ENCODE data around the gene AOC3. TPM values are rescaled to one million over a fixed set of nuclear protein-coding genes. Genes with fewer than 3 reads are reported as not detected.
"Not testable (repeated sequence)": the region's sequence is repeated elsewhere in the genome, so short reads cannot be mapped to it uniquely, and the experiment has no call there.

Gene AOC3
- polyA plus RNA-seq, 1 of the 3 experiments (the other 2 are of a cell fraction) = 0.03 TPM

GRCh38 chr17:42849451-42850181 lies 1.4 kb upstream of the AOC3 start:
- ChIA-PET CTCF (interaction anchor here (0.5 to 2.4 kb wide), 4 partner anchors 26 to 443 kb away, joined by 3 to 7 read pairs (median 3); partner anchors contain the start of gene BECN1), POLR2A (no interaction called here)
- Histone ChIP-seq H3K4me3 (ENCODE audit: low read depth in 2 of 2, low read length in 1 of 2) (no peak overlapping the region), H3K4me1 (ENCODE audit: control insufficient read depth in 1 of 2, insufficient read depth in 2 of 2, low read depth in 1 of 2, low read length in 1 of 2) (peaks cover 0 to 4% of the 10 kb centered on the region in 2 experiments; a peak in 1 of 4 replicates), H3K36me3 (replicated peaks in 1 of 2; ENCODE audit: control insufficient read depth in 1 of 2, insufficient read depth in 2 of 2, low read length in 1 of 2) (peaks cover 0 to 13% of the 10 kb centered on the region in 2 experiments), H3K79me2 (ENCODE audit: insufficient read depth) (no peaks in the 10 kb centered on the region), H3K27ac (ENCODE audit: low read depth in 2 of 2, low read length in 1 of 2) (no peak overlapping the region), H3K4me2 (no peak overlapping the region), H3F3A (replicated peaks; ENCODE audit: insufficient read depth) (no peaks in the 10 kb centered on the region), H3K9me2 (no peaks in the 10 kb centered on the region), H4K20me1 (ENCODE audit: insufficient read depth) (no peaks in the 10 kb centered on the region), H3K9me3 (no peaks in the 10 kb centered on the region), H3K9ac (no peak overlapping the region), H3K27me3 (ENCODE audit: insufficient read depth) (no peaks in the 10 kb centered on the region), H2AFZ (ENCODE audit: low read depth) (no peak overlapping the region)
- no peak for DNase-seq
- WGBS (ENCODE audit: low lambda C conversion rate) = 53% methylated on average over 7 of the region's 8 CpGs
- TF ChIP-seq EZH2phosphoT487 (IDR thresholded peaks at IDR 0.05; ENCODE audit: borderline replicate concordance, low read depth) (no peak), SIN3A (IDR thresholded peaks at IDR 0.05; ENCODE audit: borderline replicate concordance, low read depth, low read length) (no peak), TAF1 (IDR thresholded peaks at IDR 0.05; ENCODE audit: borderline replicate concordance, low read depth, low read length) (no peak), RCOR1 (IDR thresholded peaks at IDR 0.05; ENCODE audit: low read length) (no peak), FOXJ3 (CRISPR knock-in tag; IDR thresholded peaks at IDR 0.05) (no peak), NFIC (IDR thresholded peaks at IDR 0.05; ENCODE audit: borderline replicate concordance) (no peak), USF2 (IDR thresholded peaks at IDR 0.05; ENCODE audit: borderline replicate concordance, low read depth, low read length) (no peak), ELF1 (IDR thresholded peaks at IDR 0.05) (no peak), FOXM1 (IDR thresholded peaks at IDR 0.05; ENCODE audit: low read depth) (no peak), JUND (IDR thresholded peaks at IDR 0.05) (no peak), EP300 (IDR thresholded peaks at IDR 0.05; ENCODE audit: borderline replicate concordance in 1 of 2, low read depth in 1 of 2, low read length in 1 of 2) (no peak), GATA2 (CRISPR knock-in tag; IDR thresholded peaks at IDR 0.05) (no peak), TEAD4 (IDR thresholded peaks at IDR 0.05; ENCODE audit: borderline replicate concordance, insufficient read depth) (no peak), MAX (IDR thresholded peaks at IDR 0.05; ENCODE audit: low read depth) (no peak), ZBTB33 (IDR thresholded peaks at IDR 0.05; ENCODE audit: borderline replicate concordance, low read depth) (no peak), FOSL2 (IDR thresholded peaks at IDR 0.05; ENCODE audit: borderline replicate concordance, low read depth) (no peak), CTCF (IDR thresholded peaks at IDR 0.05) (no peak)

- H4K20me1 ChIP-seq (ENCODE audit: insufficient read depth); H3K27ac ChIP-seq (ENCODE audit: low read depth in 2 of 2, low read length in 1 of 2); H3K9me2 ChIP-seq; H3K36me3 ChIP-seq (replicated peaks in 1 of 2; ENCODE audit: control insufficient read depth in 1 of 2, insufficient read depth in 2 of 2, low read length in 1 of 2); H3K9ac ChIP-seq; POLR2A ChIA-PET; H3K4me3 ChIP-seq (ENCODE audit: low read depth in 2 of 2, low read length in 1 of 2); H3K27me3 ChIP-seq (ENCODE audit: insufficient read depth); H3K9me3 ChIP-seq; DNase-seq; H3F3A ChIP-seq (replicated peaks; ENCODE audit: insufficient read depth); H3K4me2 ChIP-seq; H2AFZ ChIP-seq (ENCODE audit: low read depth); H3K79me2 ChIP-seq (ENCODE audit: insufficient read depth); H3K4me1 ChIP-seq (ENCODE audit: control insufficient read depth in 1 of 2, insufficient read depth in 2 of 2, low read depth in 1 of 2, low read length in 1 of 2): not testable (repeated sequence)
- 50% methylated on average over 4 of the region's 28 CpGs for WGBS (ENCODE audit: low lambda C conversion rate)
- CTCF ChIA-PET = interaction anchor here (1.6 kb wide), 1 partner anchor 27 kb away, joined by 3 read pairs; no protein-coding TSS in a partner anchor
Observed at GRCh38 chr17:42851371-42852240, 607 bp downstream of the AOC3 start.
